ENCODE measurements around the gene NME7.

- no peak for TF ChIP-seq POLR2AphosphoS5 (IDR thresholded peaks at IDR 0.05; ENCODE audit: low read depth, low read length)
- TF ChIP-seq CTCF (IDR thresholded peaks at IDR 0.05): no peak
- TF ChIP-seq, protein P1, sequence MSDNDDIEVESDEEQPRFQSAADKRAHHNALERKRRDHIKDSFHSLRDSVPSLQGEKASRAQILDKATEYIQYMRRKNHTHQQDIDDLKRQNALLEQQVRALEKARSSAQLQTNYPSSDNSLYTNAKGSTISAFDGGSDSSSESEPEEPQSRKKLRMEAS (IDR thresholded peaks at IDR 0.05; ENCODE audit: low read depth): no peak
- TF ChIP-seq, protein P2, sequence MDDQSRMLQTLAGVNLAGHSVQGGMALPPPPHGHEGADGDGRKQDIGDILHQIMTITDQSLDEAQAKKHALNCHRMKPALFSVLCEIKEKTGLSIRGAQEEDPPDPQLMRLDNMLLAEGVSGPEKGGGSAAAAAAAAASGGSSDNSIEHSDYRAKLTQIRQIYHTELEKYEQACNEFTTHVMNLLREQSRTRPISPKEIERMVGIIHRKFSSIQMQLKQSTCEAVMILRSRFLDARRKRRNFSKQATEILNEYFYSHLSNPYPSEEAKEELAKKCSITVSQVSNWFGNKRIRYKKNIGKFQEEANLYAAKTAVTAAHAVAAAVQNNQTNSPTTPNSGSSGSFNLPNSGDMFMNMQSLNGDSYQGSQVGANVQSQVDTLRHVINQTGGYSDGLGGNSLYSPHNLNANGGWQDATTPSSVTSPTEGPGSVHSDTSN (IDR thresholded peaks at IDR 0.05): no peak
- no peak for TF ChIP-seq YY1 (IDR thresholded peaks at IDR 0.05; ENCODE audit: low read depth)
- no peak for TF ChIP-seq MEF2A (IDR thresholded peaks at IDR 0.05; ENCODE audit: borderline replicate concordance, low read depth)
- TF ChIP-seq GABPA (IDR thresholded peaks at IDR 0.05; ENCODE audit: low read depth): no peak
- no peak for TF ChIP-seq SMC3 (IDR thresholded peaks at IDR 0.05; ENCODE audit: low read depth, low read length)
- no peak for TF ChIP-seq USF2 (IDR thresholded peaks at IDR 0.05; ENCODE audit: borderline replicate concordance, low read depth, low read length)
- no peak for TF ChIP-seq EP300 (IDR thresholded peaks at IDR 0.05; ENCODE audit: borderline replicate concordance in 1 of 2, low read depth in 1 of 2, low read length in 1 of 2)
These were observed 21.5 kb downstream of the NME7 start for GRCh38 chr1:169346036-169346589.

Data from SK-N-SH (cell line).